ENCODE data around the gene DEPP1.

The DEPP1 gene

GRCh38 chr10:44950326-44951225 lies 28.0 kb downstream of the DEPP1 start:
- no peak for DNase-seq

DNA sequence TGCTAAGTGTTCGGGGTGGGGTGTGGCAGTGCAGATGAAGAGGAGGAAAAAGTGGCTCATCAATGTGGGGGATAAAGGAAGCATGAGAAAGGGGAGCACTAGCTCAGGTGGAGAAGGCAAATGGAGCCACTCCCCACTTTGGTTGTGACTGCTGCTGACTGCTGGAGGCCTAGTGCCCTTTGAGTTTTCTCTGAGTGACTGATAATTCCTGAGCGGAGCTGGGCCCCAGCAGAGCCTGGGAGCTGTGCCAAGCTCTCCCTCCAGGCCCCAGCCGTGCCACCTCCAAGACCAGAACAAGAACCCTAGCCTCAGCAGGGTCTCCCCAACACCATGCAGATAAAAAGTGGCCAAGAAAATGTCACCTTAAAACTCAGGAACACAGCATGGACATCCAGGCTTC lies 28.7 kb downstream of the DEPP1 start:
- DNase-seq: no peak

DNA sequence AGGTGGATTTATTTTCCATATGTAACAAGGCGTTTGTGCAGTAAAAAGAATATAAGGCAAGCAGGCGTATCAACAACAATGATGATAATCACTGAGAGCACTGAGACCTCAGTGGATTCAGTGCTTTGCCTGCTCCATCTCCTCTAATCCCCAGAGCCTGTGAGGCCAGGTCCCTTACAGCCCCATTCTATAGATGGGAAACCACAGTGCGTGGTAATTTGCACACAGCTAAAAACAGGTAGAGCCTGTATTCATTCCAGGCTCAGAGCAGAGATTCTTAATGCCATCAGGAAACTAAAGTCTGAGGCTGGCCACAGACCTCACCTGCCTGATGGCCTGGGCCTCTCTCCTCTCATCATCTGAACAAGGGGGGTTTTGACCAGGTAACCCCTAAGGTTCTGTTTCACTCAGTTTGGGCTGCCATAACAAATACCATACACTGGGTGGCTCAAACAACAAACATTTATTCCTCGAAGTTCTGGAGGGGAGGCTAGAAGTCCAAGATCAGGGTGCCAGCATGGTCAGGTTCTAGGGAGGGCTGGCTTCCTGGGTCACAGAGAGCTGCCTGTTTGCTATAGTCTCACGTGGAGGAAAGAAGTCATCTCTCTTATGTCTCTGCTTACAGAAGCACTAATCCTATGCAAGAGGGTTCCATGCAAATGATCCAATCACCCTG lies 29.3 kb downstream of the DEPP1 start:
- no peak for DNase-seq

DNA sequence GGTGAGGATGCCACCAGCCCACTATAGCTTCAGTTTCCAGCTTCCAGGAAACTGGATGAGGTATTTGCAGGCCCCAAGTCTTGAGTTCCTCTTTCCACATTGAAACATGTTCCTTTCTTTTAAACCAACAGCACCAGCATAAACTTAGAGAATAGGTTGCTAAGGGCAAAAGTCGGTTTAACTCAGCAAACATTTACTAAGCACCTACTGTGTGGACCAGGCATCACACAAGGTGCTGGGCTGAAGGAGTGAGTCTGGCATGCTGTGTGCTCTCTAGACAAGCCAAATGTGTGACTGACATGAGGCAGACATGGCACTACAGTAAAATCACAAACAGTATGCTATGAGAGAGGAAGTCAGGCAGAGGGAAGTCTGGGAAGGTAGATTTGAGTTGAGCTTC lies 30.0 kb downstream of the DEPP1 start:
- peak in 2 of 3 donors; percentile 51 to 68 for DNase-seq

GRCh38 chr10:44947371-44948152 lies 31.0 kb downstream of the DEPP1 start:
- DNase-seq: peak; percentile 90 to 98 (median 94)

DNA sequence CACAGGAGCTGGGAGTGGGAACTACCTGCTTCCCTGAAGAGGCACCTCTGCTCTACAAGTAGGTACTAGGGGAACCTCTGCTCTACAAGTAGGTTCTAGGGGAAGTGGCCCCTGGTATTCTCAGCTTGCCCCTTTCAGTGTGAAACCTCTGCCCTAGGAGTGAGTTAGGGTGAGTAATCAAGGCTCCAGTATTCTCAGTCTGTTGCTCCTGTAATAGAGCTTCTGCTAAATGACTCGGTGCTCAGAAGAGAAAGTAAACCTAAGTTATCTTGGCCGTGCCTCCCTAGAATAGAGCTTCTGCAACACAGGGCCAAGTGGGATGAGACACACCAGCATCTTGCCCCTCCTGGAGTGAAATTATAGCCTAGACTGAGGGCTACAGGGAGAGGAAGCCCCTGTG lies 32.4 kb downstream of the DEPP1 start:
- peak; percentile 71 to 89 (median 77) for DNase-seq

DNA sequence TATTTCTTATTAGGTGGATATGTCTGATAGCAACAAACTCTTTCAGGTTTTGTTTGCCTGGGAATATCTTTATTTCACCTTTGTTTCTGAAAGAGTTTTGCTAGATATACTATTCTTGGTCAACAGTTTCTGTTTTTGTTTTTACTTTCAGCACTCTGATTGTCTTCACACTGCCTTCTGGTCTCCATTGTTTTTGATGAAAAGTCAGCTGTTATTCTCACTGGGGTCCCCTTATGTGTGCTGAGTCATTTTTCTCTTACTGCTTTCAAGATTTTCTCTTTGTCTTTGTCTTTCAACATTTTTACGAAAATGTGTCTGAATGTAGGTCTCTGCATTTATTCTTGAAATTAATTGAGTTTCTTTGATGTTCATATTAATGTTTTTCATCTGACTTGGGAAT lies 34.3 kb downstream of the DEPP1 start:
- DNase-seq: no peak

- peak; percentile 56 to 79 (median 71) for DNase-seq
Measured at GRCh38 chr10:44939691-44940401, 38.8 kb downstream of the DEPP1 start.

DNA sequence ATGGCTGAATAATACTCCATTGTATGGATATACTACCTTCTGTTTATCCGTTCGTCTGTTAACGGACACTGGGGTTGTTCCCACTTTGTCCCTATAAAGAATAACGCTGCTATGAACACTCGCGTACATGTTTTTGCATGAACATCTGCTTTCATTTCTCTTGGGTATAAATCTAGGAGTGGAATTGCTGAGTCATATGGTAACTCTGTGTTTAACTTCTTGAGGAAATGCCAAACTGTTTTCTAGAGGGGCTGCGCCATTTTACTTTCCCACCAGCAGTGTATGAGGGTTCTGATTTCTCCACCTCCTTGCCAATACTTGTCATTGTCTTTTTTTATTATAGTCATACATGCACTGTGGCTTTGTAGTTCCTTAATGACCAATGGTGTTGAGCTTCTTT lies 39.7 kb downstream of the DEPP1 start:
- DNase-seq: peak in 2 of 3 donors; percentile 60 to 76

DNA sequence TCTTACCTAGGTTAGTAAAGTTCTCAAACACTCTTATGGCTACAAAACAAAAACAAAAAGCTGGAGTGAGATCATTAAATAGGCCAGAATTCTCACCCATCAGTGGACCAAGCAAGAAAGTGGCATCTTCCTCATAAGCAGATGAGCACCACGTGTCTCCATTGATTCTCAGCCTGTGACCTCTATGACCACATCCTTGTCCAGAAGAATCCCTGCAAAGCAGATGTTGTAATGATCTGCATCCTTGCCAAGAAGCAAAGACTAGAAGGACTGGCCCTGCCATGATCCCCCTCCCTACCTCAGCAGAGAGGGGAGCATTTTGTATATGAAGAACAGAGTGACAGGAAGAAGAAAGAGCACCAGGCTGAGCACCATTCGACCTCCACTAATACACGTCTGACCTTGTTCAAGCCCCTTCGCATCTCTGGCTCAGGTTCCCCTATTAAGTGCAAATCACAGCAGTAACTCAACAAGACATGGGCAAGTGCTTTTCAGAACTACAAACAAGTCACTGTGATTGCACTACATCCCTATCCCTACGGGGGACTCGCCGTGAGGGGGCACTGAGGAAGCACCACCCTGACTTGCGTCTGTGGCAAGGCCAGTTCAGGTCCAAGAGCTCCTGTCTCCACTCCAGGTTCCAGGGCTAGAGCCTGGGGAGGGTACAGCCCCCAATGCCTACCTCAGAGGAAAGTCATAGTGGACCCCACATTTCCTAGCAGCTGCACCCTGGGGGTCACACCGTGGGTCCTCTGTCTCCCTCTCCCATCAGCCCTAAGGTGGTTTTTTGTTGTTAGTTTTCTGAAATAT lies 41.2 kb downstream of the DEPP1 start:
- peak in 2 of 3 donors; percentile 48 to 74 for DNase-seq

DNA sequence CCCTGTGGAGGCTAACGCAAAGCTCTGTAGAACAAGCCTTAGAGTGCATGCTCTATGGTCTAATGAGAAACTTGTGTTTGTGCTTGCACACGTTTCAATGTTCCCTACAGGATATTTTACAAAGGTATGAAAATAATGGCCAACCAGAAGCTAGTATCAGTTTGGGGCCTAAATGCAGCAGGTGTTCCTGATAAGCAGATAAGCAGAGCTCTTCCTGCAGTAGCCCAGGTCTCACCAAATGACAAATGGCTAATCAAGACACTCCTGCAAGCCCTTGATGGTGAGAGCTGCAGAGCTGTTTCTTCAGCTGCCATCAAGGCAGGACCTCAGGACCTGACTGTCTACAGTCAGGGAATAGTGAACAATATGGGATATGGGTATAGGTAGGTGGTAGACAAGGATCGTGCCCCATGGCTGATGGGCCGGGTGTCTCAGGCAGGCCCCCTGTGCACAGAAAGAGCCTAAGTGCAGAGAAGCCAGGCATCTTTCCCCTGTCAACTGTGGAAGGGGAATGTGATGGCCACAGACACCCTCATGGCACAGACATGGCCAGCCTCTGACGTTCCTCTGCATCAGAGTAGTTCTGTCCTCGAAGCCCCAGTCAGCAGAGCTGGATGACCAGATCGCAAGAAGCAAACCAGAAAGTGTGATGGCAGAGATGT lies 42.2 kb downstream of the DEPP1 start:
- no peak for DNase-seq

- no peak for DNase-seq
Measured at GRCh38 chr10:44935966-44936295, 42.7 kb downstream of the DEPP1 start.

- DNase-seq: peak in 1 of 3 donors; percentile 37
Measured at GRCh38 chr10:44935201-44935965, 43.2 kb downstream of the DEPP1 start.

GRCh38 chr10:44934416-44935200 lies 44.0 kb downstream of the DEPP1 start:
- DNase-seq: peak in 1 of 3 donors; percentile 43

DNA sequence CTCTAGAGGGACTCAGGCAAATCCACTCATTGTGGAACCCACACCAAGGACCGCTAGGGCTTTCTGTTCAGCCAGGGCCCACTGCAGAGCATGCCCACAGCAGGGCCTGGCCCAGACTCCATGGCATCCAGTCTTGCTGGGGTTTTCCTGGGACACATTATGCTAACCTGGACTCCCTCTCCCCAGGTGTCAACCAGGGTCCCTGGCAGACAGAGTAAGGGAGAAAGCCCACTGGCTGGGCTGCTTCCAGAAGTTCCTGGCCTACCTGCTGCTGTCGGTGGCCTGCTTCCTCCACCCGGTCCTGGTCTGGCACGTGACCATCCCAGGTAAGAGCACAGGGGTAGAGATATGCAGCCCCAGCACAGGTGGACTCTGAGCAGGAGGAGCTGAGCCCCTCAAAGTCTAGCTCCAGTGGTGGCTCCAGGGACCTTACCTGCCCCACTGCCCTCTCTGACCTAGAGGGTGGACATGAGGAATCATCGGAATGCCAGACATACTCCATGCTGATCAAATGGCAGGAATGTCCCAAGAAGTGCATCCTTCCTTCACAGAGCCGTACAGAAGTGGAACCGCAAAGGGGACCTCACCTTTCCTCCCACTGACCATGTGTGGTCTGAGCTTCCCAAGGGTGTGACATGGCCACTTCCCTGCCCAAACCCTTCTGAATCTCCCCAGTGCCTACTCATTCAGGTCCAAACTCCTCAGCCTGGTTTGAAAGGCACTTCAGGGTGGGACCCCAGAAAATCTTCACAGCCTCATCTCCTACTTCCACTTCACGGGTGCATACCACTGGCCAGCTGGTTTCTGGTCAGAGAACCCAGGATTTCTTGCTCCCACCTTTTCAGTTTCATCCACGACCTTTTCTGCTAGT lies 44.9 kb downstream of the DEPP1 start:
- no peak for DNase-seq

DNA sequence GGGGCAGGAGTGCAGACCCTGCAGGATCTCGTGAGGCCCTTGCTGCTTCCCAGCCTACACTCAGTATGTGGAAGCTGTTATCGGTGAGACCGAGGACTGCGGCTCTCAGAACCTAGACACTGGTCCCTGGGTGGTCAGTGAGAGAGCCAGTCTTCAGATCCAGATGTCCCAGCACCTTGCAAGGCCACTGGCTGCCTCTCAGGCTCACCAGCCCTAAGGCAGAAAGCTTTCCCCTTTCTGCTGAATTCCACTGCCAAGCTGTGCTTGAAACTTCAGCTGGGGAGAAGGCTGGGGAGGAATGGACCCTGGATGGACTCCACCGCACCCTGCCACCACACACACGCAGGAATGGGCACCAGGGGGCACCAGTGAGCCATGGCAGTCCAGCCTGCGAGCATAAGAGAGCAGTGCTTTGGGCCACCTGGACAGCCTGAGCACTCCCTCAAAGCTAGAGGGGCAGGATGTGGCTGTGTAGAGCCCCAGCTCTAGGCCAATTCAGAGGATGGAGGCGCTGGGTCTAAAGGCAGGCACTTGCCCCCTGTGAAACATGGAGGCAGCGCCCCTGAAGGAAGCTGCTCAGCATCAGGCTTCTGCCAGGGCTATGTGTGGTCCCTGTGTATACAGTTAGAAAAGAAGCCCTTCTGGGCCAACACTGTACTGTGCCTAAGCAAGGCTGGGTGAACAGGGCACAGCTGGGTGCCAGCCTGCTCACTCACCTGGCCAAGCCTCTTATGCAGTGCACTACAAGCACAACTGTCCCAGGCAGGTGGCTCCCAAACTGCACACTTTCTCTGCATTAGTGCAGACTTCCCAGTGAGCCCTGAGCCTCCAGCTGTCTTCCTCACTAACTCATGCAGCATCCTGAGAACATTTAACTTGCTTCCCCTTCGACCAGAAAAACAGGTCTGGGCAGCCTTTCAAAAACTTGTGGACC lies 45.8 kb downstream of the DEPP1 start:
- DNase-seq: peak; percentile 85 to 94 (median 88)

Measured in suppressor macrophage treated with lipopolysaccharide for 1 hour (primary cell).